A549 (cell line): Measurements from ENCODE around the gene GPI. TPM values are rescaled to one million over a fixed set of nuclear protein-coding genes. Genes with fewer than 3 reads are reported as not detected.
"Not testable (repeated sequence)": the region's sequence is repeated elsewhere in the genome, so short reads cannot be mapped to it uniquely, and the experiment has no call there.

Experiments
- ATAC-seq, 2 experiments: fragments of 200-7000 bp in 1 of 2; fragments of >200 bp in 1 of 2; cut with Nextera tagmentation in 1 of 2; cut with Tn5 transposase in 1 of 2; 3 replicates each; pipeline versions ENCODE4 v1.8.0 to v1.9.1; 2018 to 2020; ENCODE audit warnings: mild to moderate bottlenecking in 1 of 2, moderate library complexity in 1 of 2
- CTCF ChIA-PET: fragments of 300-600 bp; sonication (Branson Sonifier 250); formaldehyde crosslinking; extraction: SDS; loops from one replicate; lab custom pipeline; 2021; ENCODE audit warnings: antibody characterized with exemption, inconsistent platforms; lab: Yijun Ruan, JAX
- POLR2A ChIA-PET: fragments of 350-600 bp; formaldehyde crosslinking; extraction: SDS; loops from one replicate; lab custom pipeline; 2021; ENCODE audit warnings: antibody characterized with exemption, inconsistent platforms; lab: Yijun Ruan, JAX
- DNase-seq, 2 experiments: peaks; one replicate each; pipeline versions ENCODE4 v3.0.0 to v3.0.0-alpha.2; 2011 to 2016; ENCODE audit warnings: low read depth in 1 of 2, low spot score in 1 of 2
- FAIRE-seq: peaks from 2 replicates; lab custom pipeline; 2011; peaks lifted over from hg19 to GRCh38; lab: Jason Lieb, UNC
- H3K27ac ChIP-seq, 2 experiments: fragments of >200 bp; sonication (Bioruptor Twin); formaldehyde crosslinking; 3 replicates each; pipeline ENCODE4 v1.5.1; 2016 to 2017
- H3K4me1 ChIP-seq: fragments of >200 bp; sonication (Bioruptor Twin); formaldehyde crosslinking; 3 replicates; pipeline ENCODE4 v1.6.1; 2016
- H3K4me2 ChIP-seq: fragments of >200 bp; sonication (Bioruptor Twin); formaldehyde crosslinking; 3 replicates; pipeline ENCODE4 v1.6.1; 2016
- H3K4me3 ChIP-seq: fragments of >200 bp; sonication (Bioruptor Twin); formaldehyde crosslinking; 3 replicates; pipeline ENCODE4 v1.5.1; 2016
- H3K9me3 ChIP-seq: fragments of >200 bp; sonication (Bioruptor Twin); formaldehyde crosslinking; 3 replicates; pipeline ENCODE4 v1.6.1; 2016
- BHLHE40 ChIP-seq: IDR thresholded peaks from 2 replicates; pipeline ENCODE4 v1.6.1; 2012; ENCODE audit warnings: low read depth, low read length, inconsistent platforms
- CBX8 ChIP-seq: fragments of 200-600 bp; sonication (generic); IDR thresholded peaks from 2 replicates; pipeline ENCODE4 v1.6.1; 2016
- CEBPB ChIP-seq, 2 experiments: fragments of >200 bp in 1 of 2; sonication (Bioruptor Twin) in 1 of 2; formaldehyde crosslinking in 1 of 2; IDR thresholded peaks; 2 replicates each; pipeline ENCODE4 v1.6.1; 2012 to 2016
- CHD4 ChIP-seq: fragments of 200-600 bp; sonication (generic); IDR thresholded peaks from 2 replicates; pipeline ENCODE4 v1.6.1; 2016; ENCODE audit warnings: antibody characterized with exemption, mild to moderate bottlenecking, borderline replicate concordance
- EHMT2 ChIP-seq: fragments of 200-600 bp; sonication (generic); IDR thresholded peaks from 2 replicates; pipeline ENCODE4 v1.6.1; 2016; ENCODE audit warnings: antibody characterized with exemption, low read depth, mild to moderate bottlenecking, moderate library complexity
- EP300 ChIP-seq, 2 experiments: fragments of >200 bp; sonication (Bioruptor Twin); formaldehyde crosslinking; IDR thresholded peaks; 2 replicates in 1 of 2; 3 replicates in 1 of 2; pipeline ENCODE4 v1.6.1; 2016 to 2017
- ESRRA ChIP-seq: fragments of 150-350 bp; IDR thresholded peaks from 2 replicates; pipeline ENCODE4 v1.6.1; 2014; ENCODE audit warnings: mild to moderate bottlenecking, low read length, borderline replicate concordance
- GATA3 ChIP-seq: IDR thresholded peaks from 2 replicates; pipeline ENCODE4 v1.6.1; 2012; ENCODE audit warnings: borderline replicate concordance
- HDAC2 ChIP-seq: fragments of 200-600 bp; sonication (generic); IDR thresholded peaks from 2 replicates; pipeline ENCODE4 v1.6.1; 2016
- HEYL ChIP-seq: fragments of 250-450 bp; sonication (Bioruptor Pico); IDR thresholded peaks from 2 replicates; pipeline ENCODE4 v1.8.0; 2021; ENCODE audit warnings: mild to moderate bottlenecking, moderate library complexity
- JUN ChIP-seq, 2 experiments: fragments of >200 bp; sonication (Bioruptor Twin); formaldehyde crosslinking; IDR thresholded peaks; 2 replicates in 1 of 2; 3 replicates in 1 of 2; pipeline ENCODE4 v1.6.1; 2016 to 2017
- MYC ChIP-seq: IDR thresholded peaks from 2 replicates; pipeline ENCODE4 v1.6.1; 2012; ENCODE audit warnings: mild to moderate bottlenecking, inconsistent platforms, low read length, improper control_type of control experiment, borderline replicate concordance
- NFE2L2 ChIP-seq: fragments of 150-350 bp; conservative IDR thresholded peaks from 2 replicates; pipeline ENCODE4 v1.6.1; 2014; ENCODE audit warnings: low read length
- POLR2A ChIP-seq: IDR thresholded peaks from 2 replicates; pipeline ENCODE4 v1.6.1; 2012; ENCODE audit warnings: mild to moderate bottlenecking, low read length
- RARB ChIP-seq: fragments of 250-450 bp; sonication (Bioruptor Pico); IDR thresholded peaks from 2 replicates; pipeline ENCODE4 v1.8.0; 2021; ENCODE audit warnings: mild to moderate bottlenecking, moderate library complexity
- SMC3 ChIP-seq: fragments of >200 bp; sonication (Bioruptor Twin); formaldehyde crosslinking; IDR thresholded peaks from 3 replicates; pipeline ENCODE4 v1.6.1; 2018; ENCODE audit warnings: inconsistent platforms
- TFCP2L1 ChIP-seq: fragments of 250-450 bp; sonication (Bioruptor Pico); IDR thresholded peaks from 2 replicates; pipeline ENCODE4 v1.5.0; 2021; ENCODE audit warnings: mild to moderate bottlenecking
- ZSCAN20 ChIP-seq: fragments of 250-450 bp; sonication (Bioruptor Pico); IDR thresholded peaks from 2 replicates; pipeline ENCODE4 v1.8.0; 2022; ENCODE audit warnings: mild to moderate bottlenecking, moderate library complexity
- WGBS: methylation state at CpG from one replicate; pipeline ENCODE4 v1.1.6; 2017; ENCODE audit errors: missing lambda C conversion rate; 5-methylcytosine and 5-hydroxymethylcytosine counted together
- polyA plus RNA-seq, 4 experiments: library from polyadenylated mRNA; depleted of rRNA in 3 of 4; stranded (reverse); fragments of >200 nt; fragmentation: RNase III in 1 of 4; extraction: RNeasy Plus Mini Kit Qiagen cat#74134 plus additional on column Dnase treatment in 1 of 4; gene quantifications; 2 replicates in 3 of 4; 3 replicates in 1 of 4; pipeline ENCODE4 v1.2.3, GENCODE V29; 2011 to 2017
- TF ChIP-seq, protein P1 (sequence below): fragments of 250-450 bp; sonication (Bioruptor Pico); IDR thresholded peaks from 2 replicates; pipeline ENCODE4 v1.5.0; 2020; ENCODE audit warnings: low read depth, mild to moderate bottlenecking, moderate library complexity
- TF ChIP-seq, protein P2 (sequence below): fragments of 200-600 bp; sonication (generic); IDR thresholded peaks from 2 replicates; pipeline ENCODE4 v1.6.1; 2016; ENCODE audit warnings: antibody characterized with exemption, mild to moderate bottlenecking, moderate library complexity
- TF ChIP-seq, protein P3 (sequence below): fragments of 450-650 bp; IDR thresholded peaks from 2 replicates; pipeline ENCODE4 v1.6.1; 2014; ENCODE audit warnings: antibody characterized with exemption

GPI gene
- polyA plus RNA-seq, 2 of the 4 experiments (the other 2 are of a cell fraction): 548 to 565 TPM

DNA sequence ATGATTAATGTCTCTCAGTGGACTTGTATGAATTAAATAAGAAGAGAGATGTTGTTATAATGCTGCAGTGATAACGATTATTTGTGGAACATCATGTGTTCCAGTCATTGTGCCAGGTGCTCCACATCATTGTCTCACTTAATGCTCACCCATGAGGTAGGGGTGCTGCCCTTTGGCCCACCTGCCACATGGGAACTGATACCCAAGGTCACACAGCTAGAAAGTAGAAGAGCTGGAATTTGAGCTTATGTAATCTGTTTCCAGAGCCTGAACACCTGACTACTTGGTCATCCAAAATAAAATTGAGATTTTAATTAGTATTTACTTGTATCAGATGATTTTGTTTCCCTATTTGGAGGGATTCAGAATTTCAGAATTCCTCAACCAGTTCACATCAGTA, 36.0 kb upstream of the GPI start:
- ChIA-PET CTCF (interaction anchor here (1.1 to 25.0 kb wide), 4 partner anchors 7 to 22 kb away, joined by 4 to 348 read pairs (median 7); no protein-coding TSS in a partner anchor), POLR2A (no interaction called here)
- Histone ChIP-seq H3K4me3 (no peak overlapping the region), H3K4me2 (no peak overlapping the region), H3K4me1 (no peaks in the 10 kb centered on the region), H3K27ac (no peak overlapping the region), H3K9me3 (no peaks in the 10 kb centered on the region)
- ATAC-seq: no peak
- peak; percentile 68 for FAIRE-seq
- WGBS: 84% methylated on average over 1 of the region's 1 CpG
- TF ChIP-seq, protein P1, sequence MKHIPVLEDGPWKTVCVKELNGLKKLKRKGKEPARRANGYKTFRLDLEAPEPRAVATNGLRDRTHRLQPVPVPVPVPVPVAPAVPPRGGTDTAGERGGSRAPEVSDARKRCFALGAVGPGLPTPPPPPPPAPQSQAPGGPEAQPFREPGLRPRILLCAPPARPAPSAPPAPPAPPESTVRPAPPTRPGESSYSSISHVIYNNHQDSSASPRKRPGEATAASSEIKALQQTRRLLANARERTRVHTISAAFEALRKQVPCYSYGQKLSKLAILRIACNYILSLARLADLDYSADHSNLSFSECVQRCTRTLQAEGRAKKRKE: no peak
- TF ChIP-seq CEBPB (IDR thresholded peaks at IDR 0.05): no peak
- no peak for TF ChIP-seq ESRRA
- TF ChIP-seq, protein P2, sequence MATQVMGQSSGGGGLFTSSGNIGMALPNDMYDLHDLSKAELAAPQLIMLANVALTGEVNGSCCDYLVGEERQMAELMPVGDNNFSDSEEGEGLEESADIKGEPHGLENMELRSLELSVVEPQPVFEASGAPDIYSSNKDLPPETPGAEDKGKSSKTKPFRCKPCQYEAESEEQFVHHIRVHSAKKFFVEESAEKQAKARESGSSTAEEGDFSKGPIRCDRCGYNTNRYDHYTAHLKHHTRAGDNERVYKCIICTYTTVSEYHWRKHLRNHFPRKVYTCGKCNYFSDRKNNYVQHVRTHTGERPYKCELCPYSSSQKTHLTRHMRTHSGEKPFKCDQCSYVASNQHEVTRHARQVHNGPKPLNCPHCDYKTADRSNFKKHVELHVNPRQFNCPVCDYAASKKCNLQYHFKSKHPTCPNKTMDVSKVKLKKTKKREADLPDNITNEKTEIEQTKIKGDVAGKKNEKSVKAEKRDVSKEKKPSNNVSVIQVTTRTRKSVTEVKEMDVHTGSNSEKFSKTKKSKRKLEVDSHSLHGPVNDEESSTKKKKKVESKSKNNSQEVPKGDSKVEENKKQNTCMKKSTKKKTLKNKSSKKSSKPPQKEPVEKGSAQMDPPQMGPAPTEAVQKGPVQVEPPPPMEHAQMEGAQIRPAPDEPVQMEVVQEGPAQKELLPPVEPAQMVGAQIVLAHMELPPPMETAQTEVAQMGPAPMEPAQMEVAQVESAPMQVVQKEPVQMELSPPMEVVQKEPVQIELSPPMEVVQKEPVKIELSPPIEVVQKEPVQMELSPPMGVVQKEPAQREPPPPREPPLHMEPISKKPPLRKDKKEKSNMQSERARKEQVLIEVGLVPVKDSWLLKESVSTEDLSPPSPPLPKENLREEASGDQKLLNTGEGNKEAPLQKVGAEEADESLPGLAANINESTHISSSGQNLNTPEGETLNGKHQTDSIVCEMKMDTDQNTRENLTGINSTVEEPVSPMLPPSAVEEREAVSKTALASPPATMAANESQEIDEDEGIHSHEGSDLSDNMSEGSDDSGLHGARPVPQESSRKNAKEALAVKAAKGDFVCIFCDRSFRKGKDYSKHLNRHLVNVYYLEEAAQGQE: no peak
- no peak for TF ChIP-seq JUN (IDR thresholded peaks at IDR 0.05)
- TF ChIP-seq MYC: no peak
- TF ChIP-seq RARB (CRISPR knock-in tag): no peak
- TF ChIP-seq POLR2A: 0 out of 2 replicates have a peak, but pooled peaks have one; percentile 7
- no peak for TF ChIP-seq HEYL (CRISPR knock-in tag)
- DNase-seq: no peak

DNA sequence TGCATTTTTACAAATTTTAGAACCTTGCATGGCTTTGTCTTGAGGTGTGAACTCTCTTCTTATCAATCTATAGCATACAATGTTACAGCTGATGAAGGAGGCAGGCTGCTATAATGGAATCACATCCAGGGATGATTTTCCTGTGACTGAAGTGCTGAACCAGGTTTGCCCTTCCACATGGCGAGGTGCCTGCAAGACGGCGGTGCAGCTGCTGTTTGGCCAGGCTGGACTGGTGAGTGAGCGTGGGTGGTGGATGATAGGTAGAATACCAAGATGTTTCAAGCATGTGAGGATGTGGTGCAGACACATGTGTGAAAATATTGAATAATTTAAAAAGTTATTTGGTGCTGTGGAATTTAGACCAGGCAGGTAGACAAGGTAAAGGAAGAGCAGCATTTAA, 34.9 kb upstream of the GPI start:
- DNase-seq (no peak), FAIRE-seq (peak; percentile 72), ATAC-seq (no peak)
- no peaks in the 10 kb centered on the region for H3K9me3 ChIP-seq
- ChIA-PET CTCF (interaction anchor here (0.6 to 25.0 kb wide), 6 partner anchors 10 to 39 kb away, joined by 3 to 348 read pairs (median 4); no protein-coding TSS in a partner anchor), POLR2A (no interaction called here)
- 97% methylated on average over 4 of the region's 4 CpGs for WGBS
- H3K4me2 ChIP-seq: no peak overlapping the region
- no peak overlapping the region for H3K27ac ChIP-seq
- no peak overlapping the region for H3K4me3 ChIP-seq
- no peaks in the 10 kb centered on the region for H3K4me1 ChIP-seq
- TF ChIP-seq RARB (CRISPR knock-in tag): no peak
- TF ChIP-seq CBX8: no peak
- TF ChIP-seq GATA3: no peak
- no peak for TF ChIP-seq TFCP2L1
- TF ChIP-seq, protein P3, sequence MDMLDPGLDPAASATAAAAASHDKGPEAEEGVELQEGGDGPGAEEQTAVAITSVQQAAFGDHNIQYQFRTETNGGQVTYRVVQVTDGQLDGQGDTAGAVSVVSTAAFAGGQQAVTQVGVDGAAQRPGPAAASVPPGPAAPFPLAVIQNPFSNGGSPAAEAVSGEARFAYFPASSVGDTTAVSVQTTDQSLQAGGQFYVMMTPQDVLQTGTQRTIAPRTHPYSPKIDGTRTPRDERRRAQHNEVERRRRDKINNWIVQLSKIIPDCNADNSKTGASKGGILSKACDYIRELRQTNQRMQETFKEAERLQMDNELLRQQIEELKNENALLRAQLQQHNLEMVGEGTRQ: no peak
- no peak for TF ChIP-seq JUN (IDR thresholded peaks at IDR 0.05)
- TF ChIP-seq ESRRA: no peak
- no peak for TF ChIP-seq SMC3
- no peak for TF ChIP-seq CHD4
- TF ChIP-seq HDAC2: no peak
- TF ChIP-seq HEYL (CRISPR knock-in tag): no peak
- no peak for TF ChIP-seq EP300 (IDR thresholded peaks at IDR 0.05)
- no peak for TF ChIP-seq NFE2L2
- no peak for TF ChIP-seq BHLHE40
- no peak for TF ChIP-seq ZSCAN20
- TF ChIP-seq EHMT2: no peak

DNA sequence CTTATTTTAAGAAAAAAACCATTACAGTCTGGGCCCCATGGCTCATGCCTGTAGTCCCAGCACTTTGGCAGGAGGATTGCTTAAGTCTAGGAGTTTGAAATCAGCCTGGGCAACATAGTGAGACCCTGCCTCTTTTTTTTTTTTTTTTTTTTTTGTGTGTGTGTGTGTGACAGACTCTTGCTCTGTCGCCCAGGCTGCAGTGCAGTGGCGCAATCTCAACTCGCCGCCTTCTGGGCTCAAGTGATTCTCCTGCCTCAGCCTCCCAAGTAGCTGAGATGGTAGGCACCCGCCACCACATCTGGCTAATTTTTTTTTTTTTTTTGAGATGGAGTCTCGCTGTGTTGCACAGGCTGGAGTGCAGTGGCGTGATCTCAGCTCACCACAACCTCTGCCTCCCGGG, 34.4 kb upstream of the GPI start:
- FAIRE-seq, ATAC-seq, H3K4me3 ChIP-seq, POLR2A ChIA-PET, DNase-seq, H3K4me1 ChIP-seq, H3K9me3 ChIP-seq, H3K27ac ChIP-seq, H3K4me2 ChIP-seq: not testable (repeated sequence)
- WGBS: 95% methylated on average over 8 of the region's 8 CpGs
- CTCF ChIA-PET: interaction anchor here (0.5 to 25.0 kb wide), 6 partner anchors 14 to 89 kb away, joined by 3 to 348 read pairs (median 4); no protein-coding TSS in a partner anchor

DNA sequence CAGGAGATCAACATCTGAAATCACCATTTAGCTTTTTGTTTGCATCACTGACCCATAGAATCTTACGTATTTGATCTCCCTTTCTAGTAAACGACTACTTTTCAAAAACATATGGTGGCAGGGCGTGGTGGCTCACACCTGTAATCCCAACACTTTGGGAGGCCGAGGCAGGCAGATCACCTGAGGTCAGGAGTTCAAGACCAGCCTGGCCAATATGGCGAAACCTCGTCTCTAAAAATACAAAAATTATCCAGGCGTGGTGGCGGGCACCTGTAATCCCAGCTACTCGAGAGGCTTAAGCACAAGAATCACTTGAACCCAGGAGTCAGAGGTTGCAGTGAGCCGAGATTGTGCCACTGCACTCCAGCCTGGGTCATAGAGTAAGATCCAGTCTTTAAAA, 33.4 kb upstream of the GPI start:
- H3K9me3 ChIP-seq, FAIRE-seq, H3K4me1 ChIP-seq, H3K4me2 ChIP-seq, POLR2A ChIA-PET, ATAC-seq, H3K4me3 ChIP-seq, H3K27ac ChIP-seq, DNase-seq: not testable (repeated sequence)
- 87% methylated on average over 10 of the region's 10 CpGs for WGBS
- CTCF ChIA-PET: interaction anchor here (0.5 to 25.0 kb wide), 7 partner anchors 13 to 118 kb away, joined by 3 to 348 read pairs (median 4); no protein-coding TSS in a partner anchor
